Stomach (tissue), 4 donors: ENCODE measurements around the gene NTM.

ENCODE experiments used
- CTCF ChIP-seq, 7 experiments: fragments of 450-650 bp in 4 of 7; fragments of 200-600 bp in 3 of 7; sonication (generic) in 3 of 7; IDR thresholded peaks; one replicate each; pipeline ENCODE4 v1.5.1; 2016 to 2019; ENCODE audit warnings: antibody characterized with exemption in 7 of 7, control low read depth in 2 of 7, mild to moderate bottlenecking in 1 of 7
- POLR2A ChIP-seq, 4 donors: fragments of 450-650 bp; IDR thresholded peaks; one replicate each; pipeline ENCODE4 v1.6.1; 2016; ENCODE audit warnings: antibody characterized with exemption in 4 of 4, control low read depth in 2 of 4, mild to moderate bottlenecking in 1 of 4, moderate library complexity in 1 of 4
- POLR2AphosphoS5 ChIP-seq, 3 donors: sonication (generic); formaldehyde crosslinking; IDR thresholded peaks; one replicate each; pipeline ENCODE4 v1.6.1; 2016; ENCODE audit warnings: antibody characterized with exemption in 3 of 3

DNA sequence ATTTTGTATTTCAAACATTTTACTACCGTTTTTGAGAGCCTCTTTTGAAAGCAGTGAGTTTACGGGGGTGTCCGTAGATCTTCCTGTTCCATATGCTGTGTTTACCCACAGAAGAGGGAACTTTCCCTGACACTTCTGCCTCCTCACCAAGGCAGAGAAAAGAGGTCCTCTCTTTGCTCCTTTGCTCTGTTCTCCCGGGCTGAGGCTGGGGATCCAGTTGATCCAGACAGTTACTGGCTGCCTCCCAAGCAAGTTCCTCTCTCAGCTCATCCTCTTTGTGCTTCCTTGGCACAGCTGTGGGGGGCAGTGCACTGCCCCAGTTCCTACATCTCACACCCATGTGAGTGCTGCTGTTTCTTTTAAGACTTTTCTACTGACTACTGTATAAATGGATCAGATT is 813.7 kb downstream of the NTM start:
- TF ChIP-seq CTCF (IDR thresholded peaks at IDR 0.05) (no peak), POLR2AphosphoS5 (IDR thresholded peaks at IDR 0.05) (no peak), POLR2A (IDR thresholded peaks at IDR 0.05) (no peak)
